ENCODE measurements around the gene KRTAP10-2.

KRTAP10-2 gene

DNA sequence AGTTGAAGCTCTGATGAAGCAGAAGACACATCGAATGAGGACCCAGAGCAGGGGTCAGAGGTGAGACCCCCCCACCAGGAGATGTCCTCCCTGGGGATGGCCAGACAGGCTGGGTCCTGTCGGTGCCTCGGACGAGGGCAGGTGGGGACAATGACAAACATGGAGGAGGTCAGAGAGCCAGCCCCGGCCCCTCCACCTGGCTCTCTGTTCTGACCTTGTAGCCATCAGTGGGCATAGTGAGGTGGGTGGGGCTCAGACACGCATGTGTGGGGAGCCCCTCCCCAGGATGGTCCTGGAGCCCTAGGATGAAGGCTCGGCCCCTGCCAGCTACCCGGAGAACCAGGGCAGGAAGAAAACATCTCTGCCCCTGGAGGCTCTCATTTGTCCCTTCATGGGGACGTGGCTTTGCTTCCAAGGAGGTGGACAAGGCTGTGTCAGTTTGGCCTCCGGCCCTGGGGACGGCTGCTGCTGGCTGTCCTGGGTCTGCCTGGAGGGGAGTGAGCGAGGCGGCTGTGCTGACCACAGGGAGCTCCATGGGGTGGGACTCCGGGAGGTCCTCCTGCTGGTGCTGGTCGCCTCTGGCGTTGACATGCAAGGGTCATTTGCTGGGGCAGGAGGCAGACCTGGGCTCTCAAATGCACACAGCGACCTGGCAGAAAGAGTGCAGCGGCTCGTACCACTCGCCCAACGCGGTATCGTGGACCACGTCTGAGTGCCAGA, 38.4 kb upstream of the KRTAP10-2 start:
- no peak overlapping the region for H3K27ac ChIP-seq
- no peak for TF ChIP-seq CTCF (conservative IDR thresholded peaks at IDR 0.05; ENCODE audit: low read depth)
- CTCF ChIA-PET: no interaction called here
- DNase-seq (ENCODE audit: low spot score): no peak
- POLR2A ChIA-PET (ENCODE audit: low non-redundant PET): no interaction called here

- ChIA-PET POLR2A (ENCODE audit: low non-redundant PET) (no interaction called here), CTCF (no interaction called here)
- no peak overlapping the region for H3K27ac ChIP-seq
- no peak for TF ChIP-seq CTCF (conservative IDR thresholded peaks at IDR 0.05; ENCODE audit: low read depth)
- no peak for DNase-seq (ENCODE audit: low spot score)
Measured at GRCh38 chr21:44589094-44589493, 37.8 kb upstream of the KRTAP10-2 start.

GRCh38 chr21:44585892-44586291, 34.6 kb upstream of the KRTAP10-2 start:
- DNase-seq (ENCODE audit: low spot score): no peak
- no peak for TF ChIP-seq CTCF (conservative IDR thresholded peaks at IDR 0.05; ENCODE audit: low read depth)
- POLR2A ChIA-PET (ENCODE audit: low non-redundant PET): no interaction called here
- no peak overlapping the region for H3K27ac ChIP-seq
- CTCF ChIA-PET: no interaction called here

DNA sequence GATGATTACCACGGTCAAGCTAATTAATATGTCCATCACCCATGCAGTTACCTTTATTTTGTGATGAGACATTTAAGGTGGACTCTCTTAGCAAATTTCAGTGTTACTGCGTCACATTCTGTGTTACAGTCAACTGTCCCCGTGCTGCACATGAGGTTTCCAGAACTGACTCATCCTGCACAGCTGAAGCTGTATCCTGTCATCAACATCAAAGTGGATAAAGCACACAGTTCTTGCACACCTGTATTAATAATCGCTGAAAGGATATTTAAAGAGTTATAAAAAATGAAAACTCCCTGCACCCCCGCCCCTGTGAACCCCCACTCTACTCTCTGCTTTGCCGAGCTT, 32.5 kb upstream of the KRTAP10-2 start:
- ChIA-PET POLR2A (ENCODE audit: low non-redundant PET) (no interaction called here), CTCF (interaction anchor here (0.9 kb wide), 1 partner anchor 32 kb away, joined by 3 read pairs; no protein-coding TSS in a partner anchor)
- DNase-seq (ENCODE audit: low spot score): no peak
- TF ChIP-seq CTCF (conservative IDR thresholded peaks at IDR 0.05; ENCODE audit: low read depth): no peak
- no peak overlapping the region for H3K27ac ChIP-seq

GRCh38 chr21:44583089-44583799, 31.9 kb upstream of the KRTAP10-2 start:
- POLR2A ChIA-PET (ENCODE audit: low non-redundant PET): no interaction called here

DNA sequence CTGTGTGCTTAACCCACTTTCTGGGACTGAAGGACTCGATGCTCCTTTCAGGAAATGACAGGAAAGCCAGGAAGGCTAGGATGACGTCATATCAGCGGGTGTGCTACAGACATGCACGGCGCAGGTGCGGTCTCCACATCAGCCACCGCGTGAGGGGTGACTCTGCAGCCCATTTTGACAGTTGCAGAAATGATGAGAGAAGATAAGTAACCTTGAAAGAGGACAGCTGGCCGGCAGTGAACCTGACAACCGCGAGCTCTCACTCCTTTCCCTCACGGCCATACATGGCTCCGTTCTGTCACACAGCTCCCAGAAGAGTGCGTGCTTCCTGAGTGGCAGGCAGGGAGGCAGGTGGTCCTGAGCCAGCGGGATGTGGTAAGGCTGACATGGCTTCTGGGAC, 30.8 kb upstream of the KRTAP10-2 start:
- ChIA-PET CTCF (no interaction called here), POLR2A (ENCODE audit: low non-redundant PET) (no interaction called here)
- no peak overlapping the region for H3K27ac ChIP-seq
- DNase-seq (ENCODE audit: low spot score): no peak
- TF ChIP-seq CTCF (conservative IDR thresholded peaks at IDR 0.05; ENCODE audit: low read depth): no peak

More at GRCh38 chr21:44583089-44583799, 31.9 kb upstream of the KRTAP10-2 start:
- CTCF ChIA-PET: interaction anchor here (0.6 to 0.9 kb wide), 2 partner anchors 33 to 127 kb away, joined by 3 to 4 read pairs; no protein-coding TSS in a partner anchor
- H3K27ac ChIP-seq: no peak overlapping the region
- DNase-seq (ENCODE audit: low spot score): no peak
- TF ChIP-seq CTCF (conservative IDR thresholded peaks at IDR 0.05; ENCODE audit: low read depth): no peak
